Thyroid gland (tissue), 4 donors: ENCODE data around the gene ALPG. TPM values are rescaled to one million over a fixed set of nuclear protein-coding genes. Genes with fewer than 3 reads are reported as not detected.
"Not testable (repeated sequence)": the region's sequence is repeated elsewhere in the genome, so short reads cannot be mapped to it uniquely, and the experiment has no call there.

Experiments used
- DNase-seq, 2 donors: peaks; one replicate each; pipeline ENCODE4 v3.0.0-alpha.2; 2019
- H3K27ac ChIP-seq, 3 donors: fragments of 200-600 bp; sonication (generic); 1 replicate in 2 of 3; 2 replicates in 1 of 3; pipeline ENCODE4 v1.5.1; 2016 to 2019; ENCODE audit warnings: mild to moderate bottlenecking in 1 of 3, moderate library complexity in 1 of 3
- H3K27me3 ChIP-seq: fragments of 200-600 bp; sonication (generic); one replicate; pipeline ENCODE4 v1.5.1; 2019
- H3K36me3 ChIP-seq, 2 donors: fragments of 200-600 bp; sonication (generic); one replicate each; pipeline ENCODE4 v1.5.1; 2016 to 2019
- H3K4me1 ChIP-seq, 2 donors: fragments of 200-600 bp; sonication (generic); one replicate each; pipeline ENCODE4 v1.5.1; 2017 to 2019
- H3K4me3 ChIP-seq, 3 donors: fragments of 200-600 bp; sonication (generic); replicated peaks in 1 of 3; 1 replicate in 2 of 3; 2 replicates in 1 of 3; pipeline ENCODE4 v1.5.1; 2016; ENCODE audit warnings: mild to moderate bottlenecking in 1 of 3
- H3K9me3 ChIP-seq: fragments of 200-600 bp; sonication (generic); one replicate; pipeline ENCODE4 v1.5.1; 2017
- POLR2A ChIP-seq, 2 donors: fragments of 450-650 bp; IDR thresholded peaks; one replicate each; pipeline ENCODE4 v1.6.1; 2017; ENCODE audit warnings: antibody characterized with exemption in 2 of 2, mild to moderate bottlenecking in 2 of 2, moderate library complexity in 1 of 2
- WGBS, 2 donors: methylation state at CpG; one replicate each; pipeline ENCODE4 v1.1.5; 2017; 5-methylcytosine and 5-hydroxymethylcytosine counted together
- intact Hi-C: fragments of 100-400 bp; cut with DNase I; formaldehyde crosslinking; loops from one replicate; pipeline ENCODE4 v1.15.1; 2023
- total RNA-seq, 4 donors: library from RNA; depleted of rRNA; stranded (reverse); fragments of >200 nt; gene quantifications; one replicate each; pipeline ENCODE4 v1.2.3, GENCODE V29; 2016
- TF ChIP-seq, protein P1 (sequence below), 6 experiments: fragments of 200-600 bp in 3 of 6; fragments of 450-650 bp in 3 of 6; sonication (generic) in 3 of 6; IDR thresholded peaks; one replicate each; pipeline ENCODE4 v1.5.1; 2016 to 2019; ENCODE audit warnings: antibody characterized with exemption in 6 of 6, mild to moderate bottlenecking in 2 of 6, inconsistent platforms in 1 of 6, moderate library complexity in 1 of 6

ALPG gene
- total RNA-seq, 4 donors from 2014 or later = not detected

DNA sequence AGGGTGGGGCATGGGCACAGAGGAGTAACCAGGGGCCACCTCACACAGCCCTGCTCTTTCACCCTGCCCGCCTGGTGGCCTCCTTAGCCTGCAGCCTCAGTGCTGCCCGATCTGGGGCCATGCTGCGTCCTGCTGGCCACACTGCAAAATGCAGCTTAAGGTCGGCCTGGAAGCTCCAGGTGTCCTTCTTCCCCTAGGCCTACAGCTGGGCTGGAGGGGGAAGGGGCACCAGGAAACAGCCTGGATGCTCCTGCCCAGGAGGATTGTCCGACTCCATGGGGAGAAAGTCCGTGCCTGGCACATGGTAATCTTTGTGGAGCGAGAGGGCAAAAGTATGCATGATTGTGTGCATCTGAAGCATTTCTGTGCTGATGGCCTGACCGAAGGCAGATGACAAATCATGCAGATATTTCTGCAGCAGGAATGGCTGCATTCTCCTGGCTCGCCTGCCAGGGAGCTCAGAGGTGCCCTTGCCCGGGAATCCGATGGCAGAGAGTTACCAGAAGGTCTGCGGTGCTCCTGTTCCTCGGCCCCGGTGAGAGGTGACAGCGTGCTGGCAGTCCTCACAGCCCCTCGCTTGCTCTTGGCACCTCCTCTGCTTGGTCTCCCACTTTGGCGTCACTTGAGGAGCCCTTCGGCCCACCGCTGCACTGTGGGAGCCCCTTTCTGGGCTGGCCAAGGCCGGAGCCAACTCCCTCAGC lies 40.9 kb upstream of the ALPG start:
- H3K27me3 ChIP-seq = no peaks in the 10 kb centered on the region
- WGBS, 2 donors = 82 to 83% methylated on average over 3 to 16 of the region's 20 CpGs
- no peaks in the 10 kb centered on the region for H3K36me3 ChIP-seq
- TF ChIP-seq, protein P1, sequence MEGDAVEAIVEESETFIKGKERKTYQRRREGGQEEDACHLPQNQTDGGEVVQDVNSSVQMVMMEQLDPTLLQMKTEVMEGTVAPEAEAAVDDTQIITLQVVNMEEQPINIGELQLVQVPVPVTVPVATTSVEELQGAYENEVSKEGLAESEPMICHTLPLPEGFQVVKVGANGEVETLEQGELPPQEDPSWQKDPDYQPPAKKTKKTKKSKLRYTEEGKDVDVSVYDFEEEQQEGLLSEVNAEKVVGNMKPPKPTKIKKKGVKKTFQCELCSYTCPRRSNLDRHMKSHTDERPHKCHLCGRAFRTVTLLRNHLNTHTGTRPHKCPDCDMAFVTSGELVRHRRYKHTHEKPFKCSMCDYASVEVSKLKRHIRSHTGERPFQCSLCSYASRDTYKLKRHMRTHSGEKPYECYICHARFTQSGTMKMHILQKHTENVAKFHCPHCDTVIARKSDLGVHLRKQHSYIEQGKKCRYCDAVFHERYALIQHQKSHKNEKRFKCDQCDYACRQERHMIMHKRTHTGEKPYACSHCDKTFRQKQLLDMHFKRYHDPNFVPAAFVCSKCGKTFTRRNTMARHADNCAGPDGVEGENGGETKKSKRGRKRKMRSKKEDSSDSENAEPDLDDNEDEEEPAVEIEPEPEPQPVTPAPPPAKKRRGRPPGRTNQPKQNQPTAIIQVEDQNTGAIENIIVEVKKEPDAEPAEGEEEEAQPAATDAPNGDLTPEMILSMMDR (IDR thresholded peaks at IDR 0.05) = peak in 3 of 6 experiments; percentile 6 to 13 (median 11)
- TF ChIP-seq POLR2A (IDR thresholded peaks at IDR 0.05) = no peak
- no peak overlapping the region for H3K27ac ChIP-seq
- intact Hi-C loops = no loop called here
- DNase-seq = no peak
- H3K4me1 ChIP-seq = no peaks in the 10 kb centered on the region
- no peaks in the 10 kb centered on the region for H3K9me3 ChIP-seq
- H3K4me3 ChIP-seq = no peak overlapping the region

DNA sequence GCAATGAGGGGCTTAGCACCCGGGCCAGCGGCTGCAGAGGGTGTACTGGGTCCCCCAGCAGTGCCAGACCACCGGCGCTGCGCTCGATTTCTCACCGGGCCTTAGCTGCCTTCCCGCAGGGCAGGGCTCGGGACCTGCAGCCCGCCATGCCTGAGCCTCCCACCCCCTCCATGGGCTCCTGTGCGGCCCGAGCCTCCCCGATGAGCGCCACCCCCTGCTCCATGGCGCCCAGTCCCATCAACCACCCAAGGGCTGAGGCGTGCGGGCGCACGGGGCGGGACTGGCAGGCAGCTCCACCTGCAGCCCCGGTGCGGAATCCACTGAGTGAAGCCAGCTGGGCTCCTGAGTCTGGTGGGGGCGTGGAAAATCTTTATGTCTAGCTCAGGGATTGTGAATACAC lies 40.2 kb upstream of the ALPG start:
- H3K27ac ChIP-seq, H3K4me3 ChIP-seq, H3K36me3 ChIP-seq, H3K4me1 ChIP-seq, DNase-seq, intact Hi-C loops, H3K9me3 ChIP-seq, H3K27me3 ChIP-seq: not testable (repeated sequence)
- 80 to 95% methylated on average over 1 to 9 of the region's 23 CpGs for WGBS, 2 donors

DNA sequence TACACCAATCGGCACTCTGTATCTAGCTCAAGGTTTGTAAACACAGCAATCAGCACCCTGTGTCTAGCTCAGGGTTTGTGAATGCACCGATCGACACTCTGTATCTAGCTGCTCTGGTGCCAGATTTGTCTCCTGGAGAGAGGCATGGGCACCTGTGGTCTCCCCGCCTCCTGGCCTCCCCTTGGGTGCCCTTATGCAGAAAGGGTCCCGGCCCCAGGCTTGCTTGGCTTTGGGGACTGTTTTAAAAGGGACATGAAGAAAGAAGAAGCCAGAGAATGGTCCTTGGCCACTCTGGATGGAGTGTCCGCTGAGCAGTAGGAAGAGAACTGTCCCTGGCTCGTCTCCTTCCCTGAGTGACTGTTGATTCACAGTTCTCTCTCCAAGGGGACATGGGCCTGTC lies 39.6 kb upstream of the ALPG start:
- TF ChIP-seq, protein P1 (IDR thresholded peaks at IDR 0.05) = no peak
- TF ChIP-seq POLR2A (IDR thresholded peaks at IDR 0.05) = no peak
- intact Hi-C loops = no loop called here
- Histone ChIP-seq H3K4me3 (no peak overlapping the region), H3K4me1 (no peaks in the 10 kb centered on the region), H3K27ac (no peak overlapping the region), H3K9me3 (no peaks in the 10 kb centered on the region), H3K27me3 (no peaks in the 10 kb centered on the region), H3K36me3 (no peaks in the 10 kb centered on the region)
- 79% methylated on average over 5 to 7 of the region's 7 CpGs for WGBS, 2 donors
- DNase-seq = no peak

DNA sequence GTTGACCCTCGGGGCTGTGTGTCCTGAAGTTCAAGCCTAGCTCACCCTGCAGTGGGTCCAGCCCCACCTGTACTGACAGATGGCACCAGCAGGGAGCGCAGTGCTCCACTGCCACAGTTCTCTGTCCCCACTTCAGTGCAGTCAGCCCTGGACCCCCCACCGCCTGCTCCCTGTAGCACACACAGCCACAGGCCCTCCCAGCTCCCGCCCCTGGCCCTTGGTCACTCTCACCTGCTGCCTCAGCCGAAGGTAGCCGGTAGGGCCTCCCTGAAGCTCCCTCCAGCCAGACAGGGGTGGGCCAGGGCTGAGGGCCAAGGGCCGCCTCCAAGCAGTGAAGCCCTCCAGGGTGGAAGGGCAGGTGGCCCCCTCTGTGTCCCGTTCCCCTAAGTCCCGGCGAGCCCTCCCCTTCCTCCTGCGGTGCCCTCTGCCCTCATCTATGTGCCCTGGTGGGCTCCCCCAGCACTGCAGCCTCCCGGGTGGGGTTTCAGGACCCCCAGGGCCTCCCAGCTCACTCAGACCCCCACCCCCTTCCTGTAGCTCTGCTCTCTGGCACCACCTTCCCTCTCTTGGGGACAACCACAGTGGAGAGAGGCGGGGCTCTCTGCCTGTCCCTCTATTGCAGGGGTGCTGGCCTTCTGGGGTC lies 38.9 kb upstream of the ALPG start:
- H3K4me1 ChIP-seq = no peaks in the 10 kb centered on the region
- DNase-seq = no peak
- H3K36me3 ChIP-seq = no peaks in the 10 kb centered on the region
- H3K9me3 ChIP-seq = no peaks in the 10 kb centered on the region
- no peak overlapping the region for H3K4me3 ChIP-seq
- intact Hi-C loops = no loop called here
- no peak overlapping the region for H3K27ac ChIP-seq
- 60 to 77% methylated on average over 3 to 10 of the region's 13 CpGs for WGBS, 2 donors
- TF ChIP-seq POLR2A (IDR thresholded peaks at IDR 0.05) = no peak
- TF ChIP-seq, protein P1 (IDR thresholded peaks at IDR 0.05) = no peak
- no peaks in the 10 kb centered on the region for H3K27me3 ChIP-seq

DNA sequence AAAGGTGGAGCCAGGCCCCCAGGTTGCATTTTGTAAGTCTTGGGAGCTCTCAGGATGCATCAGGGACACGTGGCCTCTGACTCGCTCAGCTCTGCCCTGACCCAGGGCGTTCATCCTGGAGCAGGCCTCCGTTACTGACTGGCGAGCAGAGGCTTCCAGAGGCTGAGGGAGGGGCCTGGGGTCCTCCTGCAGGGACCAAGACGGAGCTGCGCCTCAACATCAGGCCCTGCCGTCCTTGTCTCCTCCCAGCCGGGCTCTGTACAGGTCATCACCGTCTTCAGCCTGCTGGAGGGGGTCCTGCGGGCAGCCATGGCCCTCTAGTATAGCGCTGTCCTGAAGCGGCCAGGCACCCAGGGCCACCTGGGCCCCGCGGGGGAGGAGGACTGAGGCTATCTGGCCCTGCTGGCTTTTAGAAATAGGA lies 38.3 kb upstream of the ALPG start:
- 82 to 86% methylated on average over 10 to 15 of the region's 15 CpGs for WGBS, 2 donors
- no peak for DNase-seq

More for the DNA sequence above, 38.3 kb upstream of the ALPG start:
- Histone ChIP-seq H3K36me3 (no peaks in the 10 kb centered on the region), H3K4me1 (no peaks in the 10 kb centered on the region), H3K4me3 (no peak overlapping the region), H3K27me3 (no peaks in the 10 kb centered on the region), H3K9me3 (no peaks in the 10 kb centered on the region), H3K27ac (no peak overlapping the region)
- intact Hi-C loops = no loop called here
- TF ChIP-seq, protein P1 (IDR thresholded peaks at IDR 0.05) = no peak
- TF ChIP-seq POLR2A (IDR thresholded peaks at IDR 0.05) = no peak
